GM18499 (cell line): ENCODE results near the gene KCNJ1.

Experiments used
- ATAC-seq: cut with Tn5 transposase; IDR thresholded peaks from one replicate; pipeline ENCODE4 v1.9.1; 2021; ENCODE audit warnings: moderate number of reproducible peaks; ENCODE audit not compliant: insufficient read depth, unreplicated experiment

Gene KCNJ1

GRCh38 chr11:128856241-128856640 lies 10.9 kb downstream of the KCNJ1 start:
- no peak for ATAC-seq

- no peak for ATAC-seq
Measured at GRCh38 chr11:128854841-128855240, 12.3 kb downstream of the KCNJ1 start.

- ATAC-seq, result no peak
Measured at GRCh38 chr11:128853559-128853958, 13.5 kb downstream of the KCNJ1 start.

GRCh38 chr11:128852327-128853023 lies 14.6 kb downstream of the KCNJ1 start:
- no peak for ATAC-seq

GRCh38 chr11:128848815-128849455 lies 18.2 kb downstream of the KCNJ1 start:
- no peak for ATAC-seq

GRCh38 chr11:128846985-128847384 lies 20.1 kb downstream of the KCNJ1 start:
- ATAC-seq, result no peak

- no peak for ATAC-seq
Measured at GRCh38 chr11:128845334-128845780, 21.7 kb downstream of the KCNJ1 start.

GRCh38 chr11:128843198-128843785 lies 23.8 kb downstream of the KCNJ1 start:
- no peak for ATAC-seq

- peak; percentile 51 for ATAC-seq
Measured at GRCh38 chr11:128841461-128842072, 25.5 kb downstream of the KCNJ1 start.

- ATAC-seq, result no peak
Measured at GRCh38 chr11:128840783-128841182, 26.3 kb downstream of the KCNJ1 start.

- ATAC-seq, result no peak
Measured at GRCh38 chr11:128840137-128840536, 27.0 kb downstream of the KCNJ1 start.

GRCh38 chr11:128839081-128839480 lies 28.0 kb downstream of the KCNJ1 start:
- no peak for ATAC-seq

GRCh38 chr11:128837627-128838026 lies 29.5 kb downstream of the KCNJ1 start:
- ATAC-seq, result no peak

- ATAC-seq, result no peak
Measured at GRCh38 chr11:128835741-128836430, 31.2 kb downstream of the KCNJ1 start.

- ATAC-seq, result no peak
Measured at GRCh38 chr11:128834157-128834556, 32.9 kb downstream of the KCNJ1 start.

- no peak for ATAC-seq
Measured at GRCh38 chr11:128832121-128832497, 35.0 kb downstream of the KCNJ1 start.

GRCh38 chr11:128831174-128832120 lies 35.6 kb downstream of the KCNJ1 start:
- peak; percentile 71 for ATAC-seq

GRCh38 chr11:128830290-128831173 lies 36.6 kb downstream of the KCNJ1 start:
- peak; percentile 39 for ATAC-seq

- no peak for ATAC-seq
Measured at GRCh38 chr11:128828350-128828749, 38.7 kb downstream of the KCNJ1 start.
